Skin epidermis (tissue), 12 donors: ENCODE results near the gene COX8C.
A peak's percentile ranks its signal among the peaks of the same experiment; 100 is the strongest.

ENCODE experiments used
- H3K27ac ChIP-seq, 21 experiments: fragments of 200-600 bp; sonication (generic) in 11 of 21; one replicate each; pipeline ENCODE4 v1.5.0; 2020; ENCODE audit warnings: mild to moderate bottlenecking in 3 of 21, inconsistent platforms in 2 of 21, moderate library complexity in 2 of 21
- H3K4me3 ChIP-seq, 7 experiments: fragments of 200-600 bp; sonication (generic) in 2 of 7; one replicate each; pipeline ENCODE4 v1.5.0; 2020; ENCODE audit warnings: inconsistent platforms in 2 of 7, mild to moderate bottlenecking in 2 of 7, moderate library complexity in 1 of 7

The COX8C gene

DNA sequence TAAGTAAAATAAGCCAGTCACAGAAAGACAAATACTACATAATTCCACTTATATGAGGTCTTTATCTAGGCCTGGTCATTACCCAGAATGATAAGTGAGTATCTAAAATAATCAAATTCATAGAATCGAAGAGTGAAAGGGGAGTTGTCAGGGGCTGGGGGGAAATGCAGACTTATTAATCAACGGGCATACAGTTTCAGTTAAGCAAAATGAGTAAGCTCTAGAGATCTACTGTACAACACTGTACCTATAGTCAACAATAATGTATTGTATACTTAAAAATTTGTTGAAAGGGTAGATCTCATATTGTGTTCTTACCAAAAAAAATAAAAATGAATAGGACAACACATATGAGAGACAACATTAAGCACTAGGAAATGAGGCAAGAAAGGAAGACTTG lies 27.5 kb upstream of the COX8C start:
- no peak overlapping the region for H3K27ac ChIP-seq
- H3K4me3 ChIP-seq, result no peak overlapping the region

DNA sequence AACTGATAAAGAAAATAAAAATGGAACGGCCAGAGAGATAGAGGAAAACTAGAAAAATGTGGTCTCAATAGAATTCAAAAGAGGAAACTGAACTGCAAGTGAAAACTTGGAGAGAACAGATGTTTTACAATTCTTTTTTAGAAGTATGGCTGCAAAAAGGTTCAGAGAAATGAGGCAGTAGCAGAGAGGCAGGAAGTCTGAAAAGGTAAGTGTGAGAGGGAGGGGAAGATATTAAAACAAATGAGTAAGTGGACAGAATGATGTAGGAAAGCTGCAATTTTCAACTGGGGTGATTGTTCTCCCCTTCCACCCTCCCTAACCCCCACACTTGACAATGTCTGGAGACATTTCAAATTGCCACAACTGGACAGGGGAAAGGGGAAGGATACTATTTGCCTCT lies 27.0 kb upstream of the COX8C start:
- Histone ChIP-seq H3K27ac (no peak overlapping the region), H3K4me3 (no peak overlapping the region)

DNA sequence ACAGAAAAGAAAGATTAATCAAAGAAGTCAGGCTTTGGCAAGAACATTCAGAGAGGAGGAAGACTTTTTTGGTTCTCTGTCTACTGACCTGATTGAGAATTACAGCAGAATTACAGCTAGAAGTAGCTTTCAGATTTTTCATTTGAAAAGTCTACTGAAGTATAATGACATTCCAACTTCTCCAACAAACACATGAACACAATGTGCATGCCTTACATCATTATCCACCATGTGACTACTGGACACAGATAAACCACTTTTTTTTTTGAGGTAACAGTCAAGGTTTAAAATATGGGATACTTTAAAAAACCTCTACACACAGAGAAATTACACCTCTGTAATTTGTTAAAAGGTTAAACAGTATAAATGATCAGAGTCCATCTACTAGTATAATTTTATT lies 26.5 kb upstream of the COX8C start:
- Histone ChIP-seq H3K4me3 (no peak overlapping the region), H3K27ac (no peak overlapping the region)

DNA sequence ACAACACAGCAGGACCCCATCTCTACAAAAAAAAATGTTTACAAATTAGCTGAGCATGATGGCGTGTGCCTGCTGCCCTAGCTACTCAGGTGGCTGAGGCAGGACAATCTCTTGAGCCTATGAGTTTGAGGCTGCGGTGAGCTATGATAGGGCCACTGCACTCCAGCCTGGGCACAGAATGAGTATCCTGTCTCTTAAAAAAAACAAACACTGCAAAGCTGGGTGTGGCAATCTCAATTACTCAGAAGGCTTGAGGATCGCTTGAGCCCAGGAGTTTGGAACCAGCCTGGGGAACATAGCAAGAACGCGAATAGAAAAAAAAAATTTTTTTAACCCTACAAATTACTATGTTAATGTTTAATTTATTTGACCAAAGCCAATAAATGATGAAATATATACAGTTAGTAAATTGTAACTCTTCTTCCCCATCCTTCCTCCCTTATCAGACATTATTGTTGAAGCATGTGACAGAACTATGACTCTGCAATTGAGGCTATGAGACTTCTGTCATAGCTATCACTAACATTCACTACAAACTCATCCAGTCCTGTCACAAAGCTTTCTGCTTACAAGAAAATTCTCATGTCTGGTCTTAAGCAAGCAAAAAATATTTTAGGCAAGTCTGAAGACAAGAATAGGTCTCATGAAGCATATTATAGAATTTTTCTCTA lies 23.9 kb upstream of the COX8C start:
- Histone ChIP-seq H3K4me3 (no peak overlapping the region), H3K27ac (no peak overlapping the region)

DNA sequence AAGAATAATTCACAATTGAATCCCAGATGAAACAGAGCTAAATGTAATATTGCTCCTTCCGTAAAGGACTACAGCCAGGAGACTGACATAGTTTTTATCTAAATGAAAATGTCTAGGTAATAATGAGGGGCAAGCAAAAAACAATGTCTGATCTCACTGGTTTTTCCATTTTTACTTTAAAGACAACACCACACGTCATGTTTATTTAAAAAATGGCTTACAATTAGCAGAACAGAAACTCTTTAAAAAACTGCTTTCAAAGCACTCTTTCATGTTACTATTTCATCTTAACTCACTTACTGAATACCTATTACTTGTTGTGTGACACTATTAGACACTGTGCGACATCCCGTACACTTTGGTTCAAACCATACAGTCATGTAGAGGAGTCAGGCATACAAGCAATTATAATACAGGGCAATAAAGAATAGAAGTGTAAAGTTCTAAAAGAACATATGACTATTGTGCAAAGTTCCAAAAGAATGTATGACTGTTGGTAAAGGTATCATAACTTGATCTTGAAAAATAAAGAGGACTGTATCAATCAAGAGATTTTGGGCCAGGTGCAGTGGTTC lies 23.3 kb upstream of the COX8C start:
- Histone ChIP-seq H3K27ac (no peak overlapping the region), H3K4me3 (no peak overlapping the region)

DNA sequence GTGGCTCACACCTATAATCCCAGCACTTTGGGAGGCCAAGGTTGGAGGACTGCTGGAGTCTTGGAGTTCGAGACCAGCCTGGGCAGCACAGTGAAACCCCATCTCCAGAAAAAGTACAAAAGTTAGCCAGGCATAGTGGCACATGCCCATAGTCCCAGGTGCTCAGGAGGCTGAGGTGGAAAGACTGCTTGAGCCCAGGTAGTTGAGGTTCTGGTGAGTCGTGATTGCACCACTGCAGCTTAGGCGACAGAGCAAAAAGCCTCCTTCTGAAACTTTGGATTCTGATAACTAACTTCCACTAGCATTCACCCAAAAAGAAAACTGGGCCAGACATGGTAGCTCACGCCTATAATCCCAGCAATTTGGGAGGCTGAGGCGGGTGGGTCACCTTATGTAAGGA lies 20.8 kb upstream of the COX8C start:
- no peak overlapping the region for H3K27ac ChIP-seq

DNA sequence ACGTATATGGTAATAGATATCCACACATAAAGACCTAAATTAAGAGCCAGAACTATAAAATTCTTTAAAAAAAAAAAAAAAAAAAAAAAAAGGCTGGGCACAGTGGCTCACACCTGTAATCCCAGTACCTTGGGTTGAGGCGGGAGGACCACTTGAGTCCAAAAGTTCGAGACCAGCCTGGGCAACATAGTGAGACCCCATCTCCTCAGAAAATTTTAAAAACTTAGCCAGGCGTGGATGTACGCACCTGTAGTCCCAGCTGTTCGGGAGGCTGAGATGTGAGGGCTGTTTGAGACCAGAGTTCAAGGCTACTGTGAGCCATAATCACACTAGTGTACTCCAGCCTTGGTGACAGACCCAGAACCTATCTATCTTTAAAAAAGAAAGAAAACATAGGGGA lies 18.4 kb upstream of the COX8C start:
- H3K4me3 ChIP-seq, result no peak overlapping the region
- no peak overlapping the region for H3K27ac ChIP-seq

More for the DNA sequence above, 20.8 kb upstream of the COX8C start:
- H3K4me3 ChIP-seq, result no peak overlapping the region

DNA sequence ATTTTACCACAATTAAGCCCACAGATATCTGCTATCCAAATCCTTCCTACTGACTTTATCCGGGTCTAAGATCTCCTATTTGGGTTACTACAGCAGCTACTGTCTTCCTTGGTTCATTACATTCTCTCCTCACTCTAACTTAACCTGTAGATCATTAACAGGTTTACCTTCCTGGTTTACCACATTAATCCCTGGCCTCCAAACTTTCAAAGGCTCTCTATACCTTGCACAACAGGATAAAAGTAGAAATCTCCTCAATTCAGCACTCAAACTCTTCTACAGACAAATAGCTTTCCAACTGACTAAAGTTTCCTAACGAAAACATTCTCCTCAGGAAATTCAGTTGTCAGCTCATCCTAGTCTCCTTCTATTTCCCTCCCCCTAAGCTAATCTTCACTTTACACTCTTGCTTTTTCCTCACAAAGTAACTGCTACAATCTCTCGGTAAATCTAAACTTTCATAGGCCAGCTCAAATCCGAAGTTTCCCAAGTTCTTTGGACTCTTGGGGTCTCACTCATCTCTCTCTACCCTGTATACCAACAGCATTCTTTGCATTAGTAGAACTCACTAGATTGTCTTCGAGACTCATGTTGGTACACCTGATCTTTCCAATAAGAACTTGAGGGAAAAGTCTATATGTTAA lies 16.9 kb upstream of the COX8C start:
- no peak overlapping the region for H3K4me3 ChIP-seq
- no peak overlapping the region for H3K27ac ChIP-seq

DNA sequence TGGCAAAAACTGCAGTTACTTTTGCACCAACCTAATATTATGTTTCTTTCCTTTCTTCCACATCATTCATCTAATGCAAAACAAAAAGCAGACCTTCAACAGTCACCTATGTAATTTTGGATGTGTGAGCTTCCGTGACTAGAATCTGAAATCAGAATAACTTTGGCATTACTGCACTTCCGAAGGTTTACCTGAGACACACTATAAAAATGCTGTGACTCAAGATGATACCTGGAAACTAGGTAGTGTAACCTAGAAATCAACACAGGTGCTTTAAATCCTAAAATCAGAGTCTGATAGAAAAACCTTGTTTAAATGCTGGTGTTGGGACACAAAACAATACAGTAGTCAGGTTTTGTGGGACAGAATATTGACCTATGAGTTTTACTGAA lies 16.4 kb upstream of the COX8C start:
- Histone ChIP-seq H3K4me3 (no peak overlapping the region), H3K27ac (peak overlapping the region in 2 of 21 experiments; percentile 20 to 99)

DNA sequence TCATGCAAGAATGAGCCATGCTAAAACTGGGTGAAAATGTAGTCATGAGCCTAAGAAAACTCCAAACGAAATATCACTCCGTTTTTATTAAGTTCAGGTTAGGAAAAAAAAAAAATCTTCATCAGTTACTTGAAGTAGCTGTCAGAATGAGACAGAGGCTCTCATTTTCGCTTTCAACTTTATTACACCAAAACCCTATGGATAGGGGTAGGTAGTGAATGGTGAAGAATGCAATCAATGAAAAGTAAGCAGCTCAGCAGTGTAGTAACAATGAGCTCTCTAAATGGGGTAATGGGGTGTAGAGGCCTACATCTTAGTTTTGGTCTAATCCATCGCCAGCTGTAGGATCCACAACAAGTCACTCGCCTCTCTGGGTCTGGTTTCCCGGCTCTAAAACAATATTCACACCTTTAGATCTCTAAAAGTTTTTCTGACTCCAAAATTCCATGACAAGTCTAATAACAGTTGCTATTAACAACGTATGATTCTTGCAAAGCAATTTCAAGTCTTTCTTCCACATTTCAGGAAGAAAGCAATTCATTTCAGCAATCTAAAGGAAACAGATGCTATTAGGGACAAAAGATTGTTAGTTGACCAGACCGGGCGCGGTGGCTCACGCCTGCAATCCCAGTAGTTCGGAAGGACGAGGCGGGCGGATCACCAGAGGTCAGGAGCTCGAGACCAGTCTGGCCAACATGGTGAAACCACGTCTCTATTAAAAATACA lies 15.8 kb upstream of the COX8C start:
- Histone ChIP-seq H3K4me3 (peak overlapping the region; percentile 76 to 95 (median 92)), H3K27ac (peak overlapping the region in 18 of 21 experiments; percentile 31 to 100 (median 98))

DNA sequence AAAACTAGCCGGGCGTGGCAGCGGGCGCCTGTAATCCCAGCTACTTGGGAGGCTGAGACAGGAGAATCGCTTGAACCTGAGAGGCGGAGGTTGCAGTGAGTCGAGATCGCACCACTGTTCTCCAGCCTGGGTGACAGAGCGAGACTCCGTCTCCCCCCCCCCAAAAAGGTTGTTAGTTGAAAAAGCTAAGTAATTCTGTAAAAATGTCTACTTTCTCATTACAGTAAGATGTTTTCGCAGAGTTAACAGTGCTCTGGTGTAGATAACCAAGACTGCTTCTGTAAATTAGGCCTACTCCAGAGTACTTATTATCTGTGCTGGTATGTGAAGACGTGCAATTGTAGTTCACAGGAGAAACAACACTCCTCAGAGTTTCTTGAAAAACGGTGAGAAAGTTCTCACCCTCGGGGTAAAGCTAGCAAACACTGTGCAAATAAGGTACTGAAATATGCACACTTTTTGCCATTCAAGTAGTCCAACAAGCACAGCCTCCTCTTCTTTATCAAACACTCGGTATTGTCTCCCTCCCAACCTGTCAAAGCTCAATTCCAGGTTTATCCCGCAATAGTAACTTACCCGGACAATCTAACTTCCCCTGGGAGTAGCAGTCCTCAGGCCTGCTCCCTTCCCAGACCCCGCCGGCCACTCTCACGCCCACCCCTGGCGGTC lies 15.1 kb upstream of the COX8C start:
- Histone ChIP-seq H3K4me3 (peak overlapping the region; percentile 76 to 95 (median 92)), H3K27ac (peak overlapping the region; percentile 92 to 100 (median 98))

DNA sequence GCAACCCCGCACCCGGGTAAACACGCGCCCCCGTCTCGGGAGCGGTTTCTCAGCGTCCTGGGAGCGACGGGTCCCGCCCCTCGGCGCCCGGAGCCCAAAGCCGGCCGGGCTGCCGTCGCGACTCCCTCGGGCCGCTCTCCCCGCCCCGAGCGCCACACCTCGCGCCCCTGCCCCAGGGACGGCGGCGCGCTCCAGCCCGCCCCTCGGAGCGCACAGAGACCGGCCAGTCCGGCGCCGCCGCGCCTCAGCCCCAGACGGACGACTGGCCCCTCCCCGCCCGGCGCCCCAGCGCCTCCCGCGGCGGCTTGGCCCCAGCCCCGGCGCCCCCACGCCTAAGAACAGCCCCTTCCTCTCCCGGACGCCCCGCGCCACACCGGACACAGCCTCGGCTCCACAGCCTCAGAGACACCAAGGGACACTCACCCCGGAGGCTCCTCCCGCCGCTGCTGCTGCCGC lies 14.6 kb upstream of the COX8C start:
- Histone ChIP-seq H3K27ac (peak overlapping the region; percentile 92 to 100 (median 98)), H3K4me3 (peak overlapping the region; percentile 76 to 95 (median 92))

DNA sequence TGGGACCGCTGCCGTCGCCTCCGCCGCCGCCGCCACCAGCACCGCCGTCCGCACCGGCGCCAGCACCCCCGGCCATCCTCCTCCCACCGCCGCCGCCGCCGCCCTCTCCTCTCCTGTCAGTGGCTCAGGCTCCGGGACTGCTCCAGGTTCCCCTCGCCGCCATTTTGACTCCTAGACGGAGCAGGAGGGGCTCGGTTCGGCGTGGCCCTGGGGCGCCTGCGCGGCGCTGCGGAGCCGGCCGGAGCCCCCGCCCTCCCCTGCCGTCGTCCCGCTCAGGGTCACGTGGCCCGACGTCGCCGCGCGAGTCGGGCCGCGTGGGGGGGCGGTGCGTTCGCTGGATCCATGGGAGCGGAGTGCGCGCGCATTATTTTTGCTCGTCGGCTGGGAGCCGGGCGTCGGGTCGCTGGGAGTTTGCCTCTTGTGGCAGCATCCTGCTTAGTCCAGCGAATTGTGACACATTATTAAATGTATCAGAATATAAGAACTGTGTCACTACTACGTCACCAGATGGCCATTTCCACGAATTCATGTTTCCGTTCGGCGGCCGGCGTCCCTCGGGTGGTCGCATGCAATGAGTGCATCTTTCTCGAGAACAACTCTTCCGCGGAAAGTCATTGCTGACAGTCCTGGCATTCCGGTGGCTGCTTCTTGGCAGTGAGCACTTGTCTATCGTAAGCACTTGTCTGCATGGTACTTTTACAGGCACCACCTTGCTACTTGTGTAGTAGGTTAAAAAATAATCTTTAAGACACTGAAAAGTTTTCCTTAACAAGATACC lies 13.9 kb upstream of the COX8C start, which contains the start of gene BTBD7:
BTBD7 (minus strand) TSS at position 184 of the 778 bp plus-strand sequence. CDS start 36,985 bp downstream, outside the sequence.
- Histone ChIP-seq H3K27ac (peak within 1 kb of the TSS; percentile 92 to 100 (median 98)), H3K4me3 (peak within 1 kb of the TSS; percentile 76 to 95 (median 92))

DNA sequence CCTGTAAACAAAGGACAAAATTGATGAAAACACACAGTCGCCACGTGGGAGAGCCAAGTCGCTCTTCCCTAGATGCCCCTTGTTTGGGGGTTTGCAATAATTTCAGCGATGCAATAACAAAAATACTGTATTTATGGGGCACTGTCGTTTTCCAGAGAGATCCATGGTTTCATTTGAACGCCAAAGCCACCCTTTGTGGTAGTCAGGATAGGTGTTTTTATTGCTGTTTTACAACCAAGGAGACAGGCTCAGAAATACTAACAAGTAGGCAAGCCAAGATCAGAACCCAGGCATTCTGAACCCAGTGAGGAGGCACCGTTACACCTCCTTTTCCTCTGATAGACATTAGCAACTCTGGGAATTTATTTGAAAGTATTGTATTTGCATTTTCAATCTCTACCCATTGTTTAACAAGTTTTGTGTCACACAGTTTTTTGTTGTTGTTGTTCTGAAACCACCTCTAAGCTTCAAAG lies 13.3 kb upstream of the COX8C start:
- peak overlapping the region in 20 of 21 experiments; percentile 48 to 100 (median 97) for H3K27ac ChIP-seq
- peak overlapping the region; percentile 76 to 95 (median 92) for H3K4me3 ChIP-seq

DNA sequence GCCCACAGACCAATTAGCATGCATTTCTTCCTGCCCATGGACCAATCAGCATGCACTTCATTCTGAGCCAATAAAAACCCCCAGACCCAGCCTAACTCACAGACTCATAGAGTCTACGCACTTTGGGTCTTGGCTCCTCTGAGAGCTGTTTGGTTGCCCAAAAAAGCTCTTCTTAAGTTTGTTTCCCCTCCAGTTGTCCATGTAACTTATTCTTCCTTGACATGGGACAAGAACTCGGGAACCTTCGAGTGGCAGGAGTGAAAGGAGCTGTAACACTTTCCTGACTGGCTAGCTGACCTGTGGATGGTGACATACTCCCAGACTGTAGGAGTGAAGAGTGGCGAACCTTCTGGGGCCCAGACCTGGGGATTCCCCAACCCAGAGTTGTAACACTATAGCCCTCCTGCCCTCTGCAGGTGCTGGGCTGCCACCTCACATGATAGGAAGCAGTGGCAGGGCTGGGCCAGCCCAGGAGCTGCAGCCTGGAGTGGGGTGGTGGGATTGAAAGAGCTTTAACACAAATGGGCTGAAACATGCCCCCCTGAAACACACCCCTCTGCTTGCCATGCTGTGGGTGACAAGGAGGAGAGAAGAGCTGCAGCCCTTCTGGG lies 9.7 kb upstream of the COX8C start:
- Histone ChIP-seq H3K27ac (no peak overlapping the region), H3K4me3 (no peak overlapping the region)

DNA sequence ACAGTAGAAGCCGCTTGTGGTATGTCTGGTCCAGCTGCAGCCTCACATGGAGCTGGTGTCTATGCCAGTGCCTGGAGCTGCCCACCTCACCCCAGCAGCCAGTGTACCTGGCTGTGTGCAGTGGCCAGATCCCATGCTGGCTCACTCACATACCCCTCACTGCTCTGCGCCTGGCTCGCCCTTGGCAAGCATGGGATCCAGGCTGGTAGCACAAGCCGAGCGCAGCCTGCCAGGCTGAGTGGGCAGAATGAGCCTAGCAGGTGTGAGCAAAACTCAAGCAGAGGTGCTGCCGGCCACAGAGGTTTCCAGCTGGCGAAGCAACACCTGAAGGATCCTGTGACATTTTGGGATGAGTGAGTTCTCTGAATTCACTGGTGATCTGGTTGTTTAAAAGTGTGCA lies 9.1 kb upstream of the COX8C start:
- no peak overlapping the region for H3K27ac ChIP-seq

DNA sequence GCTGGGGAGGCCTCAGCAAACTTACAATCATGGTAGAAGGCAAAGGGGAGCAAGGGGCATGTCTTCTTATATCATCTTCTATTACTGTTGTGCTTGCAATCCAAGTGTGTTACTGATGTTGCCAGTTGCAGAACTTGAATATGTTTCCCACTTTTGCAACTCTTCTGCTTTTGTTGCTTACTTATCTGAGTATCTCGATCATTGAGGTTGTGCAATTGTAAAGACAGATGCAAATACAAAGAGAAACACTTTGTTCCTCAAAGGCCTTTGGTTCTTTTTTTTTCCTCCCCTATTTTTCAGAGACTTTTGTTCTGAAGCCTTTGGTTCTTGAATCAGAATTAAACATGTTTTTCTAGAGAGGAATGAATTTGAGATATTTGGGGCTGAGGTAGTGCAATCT lies 3.7 kb upstream of the COX8C start:
- Histone ChIP-seq H3K27ac (no peak overlapping the region), H3K4me3 (no peak overlapping the region)

More for the DNA sequence above, 9.1 kb upstream of the COX8C start:
- no peak overlapping the region for H3K4me3 ChIP-seq

DNA sequence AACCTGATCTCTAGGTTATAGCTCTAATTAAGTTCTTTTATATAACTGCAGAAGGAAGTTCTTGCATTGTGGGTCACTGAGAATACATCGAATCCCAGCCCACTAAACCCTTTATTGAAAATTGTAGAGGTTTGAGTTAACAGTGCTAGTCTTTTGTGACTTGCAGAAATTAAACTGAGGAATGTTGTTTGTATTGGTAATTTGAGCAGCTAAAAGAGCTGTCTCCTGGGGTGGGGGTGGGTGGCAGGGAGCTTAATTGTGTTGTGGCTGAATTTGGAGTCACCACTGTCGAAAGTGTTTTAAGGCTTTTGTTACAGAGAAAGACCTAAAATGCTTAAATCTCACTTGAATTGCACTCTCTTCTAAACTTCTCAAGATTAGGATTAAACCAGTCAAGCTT lies 3.2 kb upstream of the COX8C start:
- no peak overlapping the region for H3K27ac ChIP-seq
- no peak overlapping the region for H3K4me3 ChIP-seq
